DND-41 (cell line): ENCODE measurements around the gene MIA2.

Experiments used
- CTCF ChIP-seq: IDR thresholded peaks from 2 replicates; pipeline ENCODE4 v1.5.1; 2012; ENCODE audit warnings: borderline replicate concordance, low read length, moderate library complexity, mild to moderate bottlenecking; ENCODE audit not compliant: poor library complexity, severe bottlenecking; ENCODE audit errors: extremely low read depth
- EZH2 ChIP-seq: IDR thresholded peaks from 3 replicates; pipeline ENCODE4 v1.6.1; 2012; ENCODE audit warnings: borderline replicate concordance, low read depth, mild to moderate bottlenecking, moderate library complexity, low read length, inconsistent platforms; ENCODE audit not compliant: severe bottlenecking

GRCh38 chr14:39422243-39422642 is 188.5 kb downstream of the MIA2 start:
- TF ChIP-seq CTCF (no peak), EZH2 (no peak)
